Amniotic epithelial cell (primary cell): ENCODE results near the gene PTPN23.
"Not testable (repeated sequence)": the region's sequence is repeated elsewhere in the genome, so short reads cannot be mapped to it uniquely, and the experiment has no call there.

Experiments used
- DNase-seq: peaks from one replicate; pipeline ENCODE4 v3.0.0-alpha.2; 2010; ENCODE audit warnings: low read depth

Gene PTPN23

GRCh38 chr3:47452453-47453215 is 71.8 kb downstream of the PTPN23 start:
- no peak for DNase-seq

GRCh38 chr3:47455806-47456452 is 75.1 kb downstream of the PTPN23 start:
- DNase-seq: peak; percentile 69

GRCh38 chr3:47456984-47457383 is 76.2 kb downstream of the PTPN23 start:
- DNase-seq: no peak

- not testable (repeated sequence) for DNase-seq
Observed at GRCh38 chr3:47459534-47460085, 78.8 kb downstream of the PTPN23 start.
